Fibroblast of the aortic adventitia (primary cell): Measurements from ENCODE around the gene DNAAF8. TPM values are rescaled to one million over a fixed set of nuclear protein-coding genes. Genes with fewer than 3 reads are reported as not detected.

Experiments used
- DNase-seq: peaks from one replicate; pipeline ENCODE4 v3.0.0-alpha.2; 2010; ENCODE audit warnings: low read depth
- H3K4me3 ChIP-seq: 2 replicates; pipeline ENCODE4 v1.5.1; 2011; ENCODE audit warnings: low read depth, mild to moderate bottlenecking, control low read depth, low read length, moderate library complexity
- CTCF ChIP-seq: IDR thresholded peaks from 2 replicates; pipeline ENCODE4 v1.5.1; 2011; ENCODE audit warnings: mild to moderate bottlenecking, low read length, control low read depth, inconsistent platforms; ENCODE audit not compliant: insufficient read depth
- small RNA-seq: library from RNA; depleted of rRNA; stranded (forward); fragments of <200 nt; gene quantifications from one replicate; pipeline ENCODE3, GENCODE V24; 2012
- total RNA-seq: library from RNA; depleted of rRNA; stranded (reverse); fragments of >200 nt; gene quantifications from 2 replicates; pipeline ENCODE4 v1.2.3, GENCODE V29; 2012; ENCODE audit warnings: low replicate concordance

Gene DNAAF8
- total RNA-seq, 1 donor = 1.4 TPM

DNA sequence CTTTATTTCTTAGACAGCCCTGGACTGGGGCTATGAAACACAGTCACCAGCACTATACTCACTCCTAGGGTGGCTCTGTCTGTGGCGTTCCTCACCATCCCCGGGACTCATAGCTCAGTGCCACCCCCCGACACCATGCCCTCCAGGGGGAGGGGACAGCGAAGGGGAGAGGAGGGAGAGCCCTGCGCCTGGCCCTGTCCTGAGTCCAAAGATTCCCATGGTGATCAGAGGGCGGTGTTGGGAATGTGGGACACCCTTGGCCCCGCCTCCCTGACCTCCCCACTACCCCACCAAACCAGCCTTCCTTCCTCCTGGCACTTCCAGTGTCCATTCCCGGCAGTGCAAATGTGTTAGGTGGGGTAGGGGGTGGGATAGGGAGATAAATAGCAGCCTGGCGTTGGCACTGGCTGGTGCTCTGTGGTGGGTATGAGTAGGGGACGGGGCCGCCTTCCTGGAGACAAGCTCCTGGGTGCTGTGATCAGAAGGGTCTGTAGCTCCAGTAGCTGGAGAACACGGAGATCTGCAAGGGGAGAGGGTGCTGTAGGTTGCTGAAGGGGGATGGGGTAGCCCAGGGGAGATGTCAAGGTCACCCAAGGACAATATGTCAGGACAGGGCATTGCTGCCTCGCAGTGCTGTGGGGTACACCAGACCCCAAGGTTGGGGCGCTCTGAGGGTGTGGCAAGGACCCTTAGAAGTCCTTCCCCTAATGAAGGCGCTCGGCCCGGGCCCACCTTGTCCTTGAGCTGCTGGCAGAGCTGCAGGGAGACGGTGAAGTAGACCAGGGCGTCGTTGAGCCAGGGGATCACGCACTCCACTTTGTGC, 62.9 kb downstream of the DNAAF8 start:
- TF ChIP-seq CTCF = no peak
- DNase-seq = no peak
- no peak overlapping the region for H3K4me3 ChIP-seq

GRCh38 chr16:4797805-4798252, 63.5 kb downstream of the DNAAF8 start:
- no peak for DNase-seq
- TF ChIP-seq CTCF = no peak
- H3K4me3 ChIP-seq = no peak overlapping the region

GRCh38 chr16:4798456-4798855, 64.1 kb downstream of the DNAAF8 start:
- no peak for DNase-seq
- no peak for TF ChIP-seq CTCF
- H3K4me3 ChIP-seq = no peak overlapping the region

Small RNA genes within 50 kb of the gene (small RNA-seq; reads per million reads assigned to genes)
- not detected for gene RF00017

Other genes with a start within 250 kb of the DNAAF8 start
- 11.8 and 20.3 TPM in 2 replicates for gene CDIP1, start 195.8 kb upstream of the DNAAF8 start, total RNA-seq
- under 0.01 TPM in 1 of 2 replicates, not detected in the other for gene C16orf96, start 178.2 kb upstream of the DNAAF8 start, total RNA-seq
- gene UBALD1, start 119.6 kb upstream of the DNAAF8 start, total RNA-seq = 5.2 and 7.1 TPM in 2 replicates
- 24.5 and 34.3 TPM in 2 replicates for gene MGRN1, start 109.7 kb upstream of the DNAAF8 start, total RNA-seq
- gene NUDT16L1, start 41.0 kb upstream of the DNAAF8 start, total RNA-seq = 15.4 and 48.3 TPM in 2 replicates
- gene ANKS3, start 266 bp upstream of the DNAAF8 start, total RNA-seq = 22.0 and 28.2 TPM in 2 replicates
- 8.3 and 14.1 TPM in 2 replicates for gene ZNF500, start 32.6 kb downstream of the DNAAF8 start, total RNA-seq
- not detected in 2 replicates for gene SEPTIN12, start 53.8 kb downstream of the DNAAF8 start, total RNA-seq
- gene SMIM22, start 60.8 kb downstream of the DNAAF8 start, total RNA-seq = not detected in 2 replicates
- gene ROGDI, start 68.1 kb downstream of the DNAAF8 start, total RNA-seq = 9.1 and 14.4 TPM in 2 replicates
- gene GLYR1, start 112.8 kb downstream of the DNAAF8 start, total RNA-seq = 42.4 and 55.0 TPM in 2 replicates
- gene UBN1, start 112.9 kb downstream of the DNAAF8 start, total RNA-seq = 37.7 and 47.8 TPM in 2 replicates
- 53.9 and 57.9 TPM in 2 replicates for gene PPL, start 202.6 kb downstream of the DNAAF8 start, total RNA-seq
- 1.2 and 3.0 TPM in 2 replicates for gene SEC14L5, start 223.8 kb downstream of the DNAAF8 start, total RNA-seq